Left renal cortex interstitium (tissue), 4 donors: ENCODE results near the gene DDX4. TPM values are rescaled to one million over a fixed set of nuclear protein-coding genes. Genes with fewer than 3 reads are reported as not detected.
"Not testable (repeated sequence)": the region's sequence is repeated elsewhere in the genome, so short reads cannot be mapped to it uniquely, and the experiment has no call there.

Experiments
- DNase-seq, 4 donors: peaks; one replicate each; pipeline ENCODE4 v3.0.0-alpha.2; 2013; ENCODE audit warnings: low read depth in 4 of 4, low spot score in 2 of 4, missing footprints in 1 of 4
- polyA plus RNA-seq, 4 donors: library from polyadenylated mRNA; unstranded; fragments of 120-200 nt; gene quantifications; one replicate each; pipeline ENCODE4 v1.2.1, GENCODE V29; 2013; ENCODE audit not compliant: insufficient read length in 4 of 4

The DDX4 gene
- polyA plus RNA-seq, 4 donors: 0.06 TPM; not detected in 3

- no peak for DNase-seq
Measured at GRCh38 chr5:55720188-55720703, 17.6 kb upstream of the DDX4 start.

DNA sequence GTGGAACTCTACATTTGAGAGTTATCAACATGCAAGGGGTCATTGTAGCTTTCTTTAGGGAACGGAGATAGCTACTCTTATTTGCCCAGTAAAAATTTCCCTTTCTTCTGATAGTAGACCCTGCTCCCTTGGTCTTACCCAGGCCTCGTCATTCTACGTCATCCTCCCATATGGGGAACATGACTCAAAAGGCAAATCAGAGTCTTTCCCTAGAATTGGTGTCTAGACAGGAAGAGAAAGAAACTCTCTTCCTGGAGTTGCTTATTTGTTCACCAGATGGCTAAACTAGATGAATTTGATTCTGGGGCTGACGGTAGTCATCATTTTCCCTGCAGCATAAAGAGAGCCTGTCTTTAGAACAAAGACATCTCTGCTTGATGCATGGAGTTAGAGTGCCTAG lies 13.6 kb upstream of the DDX4 start:
- DNase-seq: no peak

DNA sequence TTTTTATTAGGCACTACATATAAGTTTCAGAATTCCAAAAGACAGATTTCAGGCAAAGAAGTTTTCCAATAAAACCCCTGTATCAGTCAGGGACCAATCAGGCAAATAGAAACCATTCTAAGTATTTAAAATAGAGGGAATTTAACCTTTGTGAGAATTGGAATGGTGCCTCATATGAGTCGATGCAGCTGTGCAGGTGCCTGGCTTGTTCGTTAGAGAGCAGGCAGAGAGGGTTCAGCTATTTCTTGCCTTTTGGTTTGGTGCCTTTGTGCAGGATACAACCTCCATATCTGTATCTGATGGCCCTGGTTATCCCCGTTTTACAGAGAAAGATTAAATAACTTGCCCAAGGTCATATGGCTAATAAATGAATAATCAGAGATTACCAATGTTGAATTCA lies 6.0 kb upstream of the DDX4 start:
- no peak for DNase-seq

- no peak for DNase-seq
Measured at GRCh38 chr5:55732585-55732984, 5.3 kb upstream of the DDX4 start.

DNA sequence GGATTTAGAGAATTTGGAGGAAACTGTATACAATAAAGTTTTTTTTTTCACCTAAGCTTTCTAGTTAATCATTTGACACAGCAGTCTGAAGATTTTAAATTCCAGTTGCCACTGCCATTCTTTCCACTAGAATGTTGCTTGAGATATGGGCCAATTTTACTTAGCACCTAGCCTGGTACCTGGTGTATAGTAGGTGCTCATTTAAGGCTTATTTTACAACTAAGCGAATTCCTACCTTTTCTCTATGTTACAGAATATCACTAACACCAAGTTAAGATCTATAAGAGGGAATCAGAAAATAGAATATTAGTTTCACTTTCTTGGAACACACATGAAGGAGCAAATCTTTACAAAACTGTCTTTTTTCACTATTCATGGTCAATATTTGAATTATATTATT lies 3.2 kb upstream of the DDX4 start:
- no peak for DNase-seq

- DNase-seq: no peak
Measured at GRCh38 chr5:55742778-55743177, 4.9 kb downstream of the DDX4 start.

DNA sequence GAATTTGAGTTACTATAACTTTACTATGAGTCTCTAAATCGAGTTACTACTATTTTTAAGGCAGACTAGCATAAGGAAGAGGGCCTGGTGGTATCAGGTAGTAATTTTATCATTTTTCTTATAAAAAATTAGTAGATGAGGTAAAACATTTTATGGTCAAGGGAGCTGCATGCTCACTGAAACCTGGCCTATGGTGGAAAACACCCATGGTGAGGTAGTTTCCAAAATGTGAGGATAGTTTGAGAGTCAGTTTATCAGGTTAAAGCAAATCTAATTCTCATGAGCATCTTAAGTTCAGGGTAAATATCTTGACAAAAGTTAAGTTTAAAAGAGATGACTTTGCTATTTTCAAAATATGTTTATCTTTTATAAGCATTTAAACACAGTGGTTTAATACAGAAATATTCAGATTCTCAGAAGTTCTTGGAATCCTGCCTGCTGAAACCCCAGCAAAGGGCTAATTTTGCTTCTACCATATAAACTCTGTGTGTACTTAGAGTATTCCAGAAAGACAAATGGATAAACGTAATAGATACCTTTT lies 10.0 kb downstream of the DDX4 start:
- no peak for DNase-seq

DNA sequence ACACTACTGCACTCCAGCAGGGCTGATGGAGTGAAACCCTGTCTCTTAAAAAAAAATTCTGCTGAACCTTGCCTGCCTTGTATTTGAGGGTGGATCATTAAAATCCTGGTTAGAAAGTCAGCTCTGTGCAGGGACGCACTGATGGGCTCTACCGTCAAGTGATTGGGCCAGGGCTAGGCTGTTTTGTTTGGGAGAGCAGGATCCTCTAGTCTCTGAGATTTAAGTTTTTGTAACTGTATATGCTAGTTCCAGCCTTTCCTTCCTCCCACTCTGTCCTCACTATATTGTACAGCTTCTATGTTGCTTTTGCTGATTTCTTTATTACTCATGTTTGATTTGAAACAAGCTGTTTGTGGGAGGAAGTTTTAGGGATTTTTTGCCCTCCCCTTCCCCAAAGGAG lies 11.5 kb downstream of the DDX4 start:
- DNase-seq: peak in 1 of 4 donors; percentile 10

GRCh38 chr5:55750063-55750462 lies 12.2 kb downstream of the DDX4 start:
- no peak for DNase-seq

GRCh38 chr5:55750499-55750898 lies 12.6 kb downstream of the DDX4 start:
- no peak for DNase-seq

DNA sequence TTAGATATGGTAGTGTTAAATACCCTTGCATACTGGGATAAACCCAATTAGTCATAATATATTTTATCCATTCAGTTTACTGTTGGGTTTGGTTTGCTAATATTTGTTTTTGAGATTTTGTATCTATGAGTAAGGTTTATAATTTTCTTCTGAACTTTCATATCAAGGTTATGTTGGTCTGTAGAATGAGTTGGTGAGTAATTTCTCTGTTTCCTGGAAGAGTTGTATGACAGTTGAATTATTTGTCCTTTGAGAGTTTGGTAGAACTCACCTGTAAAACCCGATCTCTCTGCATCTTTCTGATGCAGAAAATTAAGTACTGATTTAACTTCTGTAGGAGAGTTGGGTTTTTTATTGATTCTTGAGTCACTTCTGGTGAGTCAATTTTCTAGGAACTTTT lies 20.4 kb downstream of the DDX4 start:
- no peak for DNase-seq

DNA sequence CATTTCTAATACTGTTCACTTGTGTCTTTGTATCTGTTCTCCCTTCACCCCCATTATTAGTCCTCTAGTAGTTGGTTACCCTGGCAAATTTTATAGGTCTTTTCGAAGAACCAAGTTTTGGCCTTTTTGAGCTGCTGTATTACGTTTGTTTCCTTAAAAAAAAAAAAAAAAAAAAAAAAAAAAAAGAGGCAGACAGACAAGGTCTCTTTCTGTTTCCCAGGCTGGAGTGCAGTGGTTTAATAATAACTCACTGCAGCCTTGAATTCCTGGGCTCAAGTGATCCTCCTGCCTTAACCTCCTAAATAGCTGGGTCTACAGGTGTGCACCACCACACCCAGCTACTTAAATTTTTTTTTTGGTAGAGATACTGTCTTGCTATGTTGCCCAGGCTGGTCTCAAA lies 20.9 kb downstream of the DDX4 start:
- no peak for DNase-seq

DNA sequence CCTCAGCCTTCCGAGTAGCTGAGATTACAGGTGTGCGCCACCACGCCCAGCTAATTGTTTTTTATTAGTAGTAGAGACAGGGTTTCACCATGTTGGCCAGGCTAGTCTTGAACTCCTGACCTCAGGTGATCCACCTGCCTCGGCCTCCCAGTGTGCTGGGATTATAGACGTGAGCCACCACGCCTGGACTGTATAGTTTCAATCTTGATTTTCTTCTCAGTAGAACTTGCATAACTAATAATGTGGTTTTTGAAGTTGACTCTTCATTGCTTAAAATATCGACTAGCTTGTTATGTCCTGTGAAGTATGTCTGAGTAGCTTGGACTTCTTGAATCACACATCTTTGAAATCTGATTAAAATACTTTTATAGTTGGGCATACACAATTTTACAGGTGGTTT lies 23.9 kb downstream of the DDX4 start:
- DNase-seq: not testable (repeated sequence)

GRCh38 chr5:55763746-55764420 lies 26.0 kb downstream of the DDX4 start:
- DNase-seq: no peak

GRCh38 chr5:55768279-55768678 lies 30.4 kb downstream of the DDX4 start:
- DNase-seq: no peak

GRCh38 chr5:55771175-55771655 lies 33.4 kb downstream of the DDX4 start:
- no peak for DNase-seq

GRCh38 chr5:55773057-55773456 lies 35.2 kb downstream of the DDX4 start:
- DNase-seq: no peak

DNA sequence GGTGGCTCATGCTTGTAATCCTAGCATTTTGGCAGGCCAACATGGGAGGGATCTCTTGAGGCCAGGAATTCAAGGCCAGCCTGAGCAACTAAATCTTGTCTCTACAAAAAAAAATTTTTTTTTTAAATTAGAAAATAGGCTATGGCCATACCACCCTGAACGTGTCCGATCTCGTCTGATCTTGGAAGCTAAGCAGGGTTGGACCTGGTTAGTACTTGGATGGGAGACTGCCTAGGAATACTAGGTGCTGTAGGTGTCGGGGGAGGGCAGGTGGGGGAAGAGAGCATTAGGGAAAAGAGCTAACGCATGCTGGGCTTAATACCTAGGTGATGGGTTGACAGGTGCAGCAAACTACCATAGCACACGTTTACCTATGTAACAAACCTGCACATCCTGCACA lies 39.5 kb downstream of the DDX4 start:
- no peak for DNase-seq

DNA sequence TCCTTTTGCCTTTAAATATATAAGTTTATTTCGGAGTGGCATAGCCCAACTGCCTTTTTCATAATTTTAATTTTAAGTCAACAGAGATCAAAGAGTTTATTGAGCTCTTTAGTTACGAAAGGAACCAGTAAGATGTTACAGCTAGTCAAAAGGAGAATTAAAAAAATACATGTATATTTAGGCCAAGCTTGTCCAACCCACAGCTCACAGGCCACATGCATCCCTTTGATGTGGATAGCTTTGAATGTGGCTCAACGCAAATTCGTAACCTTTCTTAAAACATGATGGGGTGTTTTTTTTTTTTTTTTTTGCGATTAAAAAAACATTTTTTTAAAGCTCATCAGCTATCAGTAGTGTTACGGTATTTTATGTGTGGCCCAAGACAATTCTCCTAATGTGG lies 63.1 kb downstream of the DDX4 start:
- DNase-seq: no peak

- DNase-seq: not testable (repeated sequence)
Measured at GRCh38 chr5:55808814-55809213, 71.0 kb downstream of the DDX4 start.

GRCh38 chr5:55815939-55816338 lies 78.1 kb downstream of the DDX4 start:
- not testable (repeated sequence) for DNase-seq

DNA sequence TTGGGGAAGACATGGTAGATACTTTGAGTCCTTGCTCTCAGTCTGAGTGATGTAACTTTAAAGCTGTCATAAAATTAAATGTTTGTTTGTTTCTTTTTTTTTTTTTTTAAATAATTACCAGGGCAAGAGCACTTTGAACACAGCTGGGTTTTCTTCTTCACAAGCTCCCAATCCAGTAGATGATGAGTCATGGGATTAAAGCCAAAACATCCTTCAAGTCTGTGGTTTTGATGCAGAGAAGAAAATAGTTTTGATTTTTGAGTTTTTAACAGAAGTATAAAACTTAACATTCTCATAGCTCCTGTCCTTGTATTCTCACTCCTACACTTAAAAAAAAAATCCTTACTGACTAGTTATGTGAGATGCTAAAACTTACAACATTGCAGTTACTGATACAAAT lies 78.5 kb downstream of the DDX4 start:
- no peak for DNase-seq
